HG03175 (cell line): ENCODE measurements around the gene RNASE7.

Source experiments
- ATAC-seq: cut with Tn5 transposase; IDR thresholded peaks from one replicate; pipeline ENCODE4 v1.9.1; 2021; ENCODE audit warnings: mild to moderate bottlenecking, moderate library complexity; ENCODE audit not compliant: unreplicated experiment

RNASE7 gene

GRCh38 chr14:21084998-21085853 is 43.1 kb downstream of the RNASE7 start:
- ATAC-seq = no peak

GRCh38 chr14:21086908-21087293 is 44.7 kb downstream of the RNASE7 start:
- ATAC-seq = no peak

- ATAC-seq = peak; percentile 83
Observed at GRCh38 chr14:21087294-21088091, 45.3 kb downstream of the RNASE7 start.

- ATAC-seq = no peak
Observed at GRCh38 chr14:21088687-21089086, 46.5 kb downstream of the RNASE7 start.

GRCh38 chr14:21089271-21089670 is 47.1 kb downstream of the RNASE7 start:
- no peak for ATAC-seq

GRCh38 chr14:21089877-21090193 is 47.7 kb downstream of the RNASE7 start:
- ATAC-seq = no peak

- ATAC-seq = no peak
Observed at GRCh38 chr14:21090194-21090939, 48.2 kb downstream of the RNASE7 start.

- ATAC-seq = no peak
Observed at GRCh38 chr14:21090940-21091663, 48.9 kb downstream of the RNASE7 start.

GRCh38 chr14:21091821-21092272 is 49.7 kb downstream of the RNASE7 start:
- no peak for ATAC-seq

- ATAC-seq = peak; percentile 82
Observed at GRCh38 chr14:21092273-21093011, 50.3 kb downstream of the RNASE7 start.

- no peak for ATAC-seq
Observed at GRCh38 chr14:21093018-21093417, 50.9 kb downstream of the RNASE7 start.
